K562 (cell line): ENCODE results near the gene DHX29. TPM values are rescaled to one million over a fixed set of nuclear protein-coding genes. Genes with fewer than 3 reads are reported as not detected.
A peak's percentile ranks its signal among the peaks of the same experiment; 100 is the strongest.

Experiments
- CREM ChIP-seq: IDR thresholded peaks from 2 replicates; pipeline ENCODE4 v1.6.1; 2014; ENCODE audit warnings: antibody characterized with exemption, low read depth
- HCFC1 ChIP-seq: IDR thresholded peaks from 2 replicates; pipeline ENCODE4 v1.6.1; 2012; ENCODE audit warnings: low read depth, low read length, improper control_type of control experiment
- JUND ChIP-seq, 2 experiments: IDR thresholded peaks; 2 replicates in 1 of 2; 3 replicates in 1 of 2; pipeline ENCODE4 v1.6.1; 2011; ENCODE audit warnings: borderline replicate concordance in 2 of 2, low read depth in 2 of 2, low read length in 2 of 2, improper control_type of control experiment in 1 of 2, missing biosample characterization in 1 of 2, missing genetic modification characterization in 1 of 2, missing genetic modification reagents in 1 of 2
- TAF9B ChIP-seq: fragments of 450-650 bp; IDR thresholded peaks from 2 replicates; pipeline ENCODE4 v1.6.1; 2018; ENCODE audit warnings: mild to moderate bottlenecking; ENCODE audit not compliant: partially characterized antibody
- YBX1 ChIP-seq: fragments of 450-650 bp; IDR thresholded peaks from 2 replicates; pipeline ENCODE4 v1.7.1; 2016; ENCODE audit warnings: mild to moderate bottlenecking
- ZNF668 ChIP-seq: fragments of 250-450 bp; sonication (Bioruptor Pico); IDR thresholded peaks from 2 replicates; pipeline ENCODE4 v1.8.0; 2022; ENCODE audit warnings: mild to moderate bottlenecking, inconsistent platforms
- polyA plus RNA-seq, 8 experiments: library from polyadenylated mRNA; depleted of rRNA in 4 of 8; stranded (reverse) in 5 of 8; unstranded in 3 of 8; fragments of >200 nt; fragmentation: Nextera tagmentation in 2 of 8; fragmentation: Illumina TruSeq in 1 of 8; extraction: Ambion mirVana in 2 of 8; extraction: Trizol in 1 of 8; gene quantifications; 2 replicates each; pipeline versions ENCODE4 v1.2.1 to v1.2.3, GENCODE V29; 2011 to 2014; ENCODE audit warnings: inconsistent platforms in 1 of 8, missing spikeins in 1 of 8
- total RNA-seq, 7 experiments: library from RNA; depleted of rRNA in 6 of 7; stranded (reverse); fragments of >200 nt in 6 of 7; fragmentation: Illumina TruSeq in 2 of 7; extraction: Trizol in 2 of 7; gene quantifications; 2 replicates each; pipeline versions ENCODE4 v1.2.1 to v1.2.3, GENCODE V29; 2011 to 2021; ENCODE audit warnings: low replicate concordance in 1 of 7
- TF ChIP-seq, protein P1 (sequence below): fragments of 450-650 bp; IDR thresholded peaks from 2 replicates; pipeline ENCODE4 v1.6.1; 2016; ENCODE audit warnings: low read depth
- TF ChIP-seq, protein P2 (sequence below): sonication (generic); formaldehyde crosslinking; IDR thresholded peaks from 2 replicates; pipeline ENCODE4 v1.8.1; 2023; ENCODE audit warnings: mild to moderate bottlenecking, missing genetic modification reagents

Gene DHX29
- total and polyA plus RNA-seq, 9 of the 15 experiments (the other 6 are each of a cell fraction or from before 2014, with no cell fraction given), result 7.5 to 42.1 (median 25.0) TPM

DNA sequence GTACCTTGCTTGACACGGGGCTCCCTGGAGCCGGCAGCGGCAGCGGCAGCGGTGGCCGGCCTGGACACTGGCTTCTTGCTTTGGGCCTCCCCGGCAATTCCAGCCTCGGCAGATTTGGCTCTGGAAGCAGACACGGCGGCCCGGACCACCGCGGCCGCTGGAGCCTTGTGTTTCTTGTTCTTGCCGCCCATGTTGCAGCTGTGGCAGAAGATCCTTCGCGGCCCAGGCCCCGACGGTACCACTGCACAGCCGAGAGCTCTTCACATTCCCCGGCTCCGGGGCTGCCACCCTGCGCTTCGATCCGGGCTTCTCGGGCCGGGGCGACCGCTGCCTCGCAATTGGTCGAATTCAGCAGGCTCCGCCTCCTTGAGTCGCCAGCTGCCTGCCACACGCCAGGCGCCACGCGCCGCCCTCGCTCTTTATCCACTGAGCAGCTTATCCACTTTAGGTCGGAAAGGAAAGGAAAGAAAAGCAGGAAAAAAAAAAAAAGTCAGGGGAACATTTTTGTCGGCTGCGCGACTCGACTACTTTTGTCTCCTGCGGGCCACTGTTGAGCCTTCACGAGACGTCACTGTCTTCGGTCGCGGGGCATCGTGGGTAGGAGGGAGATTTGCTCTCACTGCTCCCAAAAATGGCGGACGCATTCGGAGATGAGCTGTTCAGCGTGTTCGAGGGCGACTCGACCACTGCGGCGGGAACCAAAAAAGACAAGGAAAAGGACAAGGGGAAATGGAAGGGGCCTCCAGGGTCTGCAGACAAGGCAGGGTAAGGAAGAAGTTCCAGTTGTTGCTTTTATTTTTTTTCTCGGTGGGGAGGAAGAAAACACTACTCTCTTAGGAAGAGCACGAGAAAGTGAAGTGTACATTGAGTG is at the start of gene DHX29, which contains the start of gene MTREX (continued):
- TF ChIP-seq, protein P1, sequence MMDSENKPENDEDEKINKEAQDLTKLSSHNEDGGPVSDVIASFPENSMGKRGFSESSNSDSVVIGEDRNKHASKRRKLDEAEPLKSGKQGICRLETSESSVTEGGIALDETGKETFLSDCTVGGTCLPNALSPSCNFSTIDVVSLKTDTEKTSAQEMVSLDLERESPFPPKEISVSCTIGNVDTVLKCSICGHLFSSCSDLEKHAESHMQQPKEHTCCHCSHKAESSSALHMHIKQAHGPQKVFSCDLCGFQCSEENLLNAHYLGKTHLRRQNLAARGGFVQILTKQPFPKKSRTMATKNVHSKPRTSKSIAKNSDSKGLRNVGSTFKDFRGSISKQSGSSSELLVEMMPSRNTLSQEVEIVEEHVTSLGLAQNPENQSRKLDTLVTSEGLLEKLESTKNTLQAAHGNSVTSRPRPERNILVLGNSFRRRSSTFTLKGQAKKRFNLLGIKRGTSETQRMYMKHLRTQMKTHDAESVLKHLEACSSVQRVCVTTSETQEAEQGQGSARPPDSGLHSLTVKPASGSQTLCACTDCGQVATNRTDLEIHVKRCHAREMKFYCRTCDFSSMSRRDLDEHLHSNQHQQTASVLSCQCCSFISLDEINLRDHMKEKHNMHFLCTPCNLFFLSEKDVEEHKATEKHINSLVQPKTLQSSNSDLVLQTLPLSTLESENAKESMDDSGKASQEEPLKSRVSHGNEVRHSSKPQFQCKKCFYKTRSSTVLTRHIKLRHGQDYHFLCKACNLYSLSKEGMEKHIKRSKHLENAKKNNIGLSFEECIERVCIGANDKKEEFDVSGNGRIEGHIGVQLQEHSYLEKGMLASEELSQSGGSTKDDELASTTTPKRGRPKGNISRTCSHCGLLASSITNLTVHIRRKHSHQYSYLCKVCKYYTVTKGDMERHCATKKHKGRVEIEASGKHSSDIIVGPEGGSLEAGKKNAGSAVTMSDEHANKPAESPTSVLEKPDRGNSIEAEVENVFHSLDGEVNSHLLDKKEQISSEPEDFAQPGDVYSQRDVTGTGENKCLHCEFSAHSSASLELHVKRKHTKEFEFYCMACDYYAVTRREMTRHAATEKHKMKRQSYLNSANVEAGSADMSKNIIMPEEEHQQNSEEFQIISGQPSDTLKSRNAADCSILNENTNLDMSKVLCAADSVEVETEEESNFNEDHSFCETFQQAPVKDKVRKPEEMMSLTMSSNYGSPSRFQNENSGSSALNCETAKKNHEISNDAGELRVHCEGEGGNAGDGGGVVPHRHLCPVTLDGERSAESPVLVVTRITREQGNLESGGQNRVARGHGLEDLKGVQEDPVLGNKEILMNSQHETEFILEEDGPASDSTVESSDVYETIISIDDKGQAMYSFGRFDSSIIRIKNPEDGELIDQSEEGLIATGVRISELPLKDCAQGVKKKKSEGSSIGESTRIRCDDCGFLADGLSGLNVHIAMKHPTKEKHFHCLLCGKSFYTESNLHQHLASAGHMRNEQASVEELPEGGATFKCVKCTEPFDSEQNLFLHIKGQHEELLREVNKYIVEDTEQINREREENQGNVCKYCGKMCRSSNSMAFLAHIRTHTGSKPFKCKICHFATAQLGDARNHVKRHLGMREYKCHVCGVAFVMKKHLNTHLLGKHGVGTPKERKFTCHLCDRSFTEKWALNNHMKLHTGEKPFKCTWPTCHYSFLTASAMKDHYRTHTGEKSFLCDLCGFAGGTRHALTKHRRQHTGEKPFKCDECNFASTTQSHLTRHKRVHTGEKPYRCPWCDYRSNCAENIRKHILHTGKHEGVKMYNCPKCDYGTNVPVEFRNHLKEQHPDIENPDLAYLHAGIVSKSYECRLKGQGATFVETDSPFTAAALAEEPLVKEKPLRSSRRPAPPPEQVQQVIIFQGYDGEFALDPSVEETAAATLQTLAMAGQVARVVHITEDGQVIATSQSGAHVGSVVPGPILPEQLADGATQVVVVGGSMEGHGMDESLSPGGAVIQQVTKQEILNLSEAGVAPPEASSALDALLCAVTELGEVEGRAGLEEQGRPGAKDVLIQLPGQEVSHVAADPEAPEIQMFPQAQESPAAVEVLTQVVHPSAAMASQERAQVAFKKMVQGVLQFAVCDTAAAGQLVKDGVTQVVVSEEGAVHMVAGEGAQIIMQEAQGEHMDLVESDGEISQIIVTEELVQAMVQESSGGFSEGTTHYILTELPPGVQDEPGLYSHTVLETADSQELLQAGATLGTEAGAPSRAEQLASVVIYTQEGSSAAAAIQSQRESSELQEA, result peak; percentile 98
- 0 out of 2 replicates have a peak, but pooled peaks have one; percentile 17 for TF ChIP-seq JUND (IDR thresholded peaks at IDR 0.05; ENCODE audit: borderline replicate concordance, low read depth, low read length)
- peak; percentile 49; the same call in 2 of the 3 replicates for TF ChIP-seq JUND (tag; IDR thresholded peaks at IDR 0.05; ENCODE audit: borderline replicate concordance, low read depth, low read length)
- TF ChIP-seq CREM, result peak; percentile 93
- TF ChIP-seq, protein P2, sequence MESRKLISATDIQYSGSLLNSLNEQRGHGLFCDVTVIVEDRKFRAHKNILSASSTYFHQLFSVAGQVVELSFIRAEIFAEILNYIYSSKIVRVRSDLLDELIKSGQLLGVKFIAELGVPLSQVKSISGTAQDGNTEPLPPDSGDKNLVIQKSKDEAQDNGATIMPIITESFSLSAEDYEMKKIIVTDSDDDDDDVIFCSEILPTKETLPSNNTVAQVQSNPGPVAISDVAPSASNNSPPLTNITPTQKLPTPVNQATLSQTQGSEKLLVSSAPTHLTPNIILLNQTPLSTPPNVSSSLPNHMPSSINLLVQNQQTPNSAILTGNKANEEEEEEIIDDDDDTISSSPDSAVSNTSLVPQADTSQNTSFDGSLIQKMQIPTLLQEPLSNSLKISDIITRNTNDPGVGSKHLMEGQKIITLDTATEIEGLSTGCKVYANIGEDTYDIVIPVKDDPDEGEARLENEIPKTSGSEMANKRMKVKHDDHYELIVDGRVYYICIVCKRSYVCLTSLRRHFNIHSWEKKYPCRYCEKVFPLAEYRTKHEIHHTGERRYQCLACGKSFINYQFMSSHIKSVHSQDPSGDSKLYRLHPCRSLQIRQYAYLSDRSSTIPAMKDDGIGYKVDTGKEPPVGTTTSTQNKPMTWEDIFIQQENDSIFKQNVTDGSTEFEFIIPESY (CRISPR knock-in tag), result peak; percentile 28; the same call in 1 of the 2 replicates
- TF ChIP-seq YBX1, result no peak
- peak; percentile 63; the same call in 1 of the 2 replicates for TF ChIP-seq ZNF668
- TF ChIP-seq TAF9B, result peak; percentile 90
- TF ChIP-seq HCFC1, result peak; percentile 68
